ENCODE results near the gene BLOC1S6. TPM values are rescaled to one million over a fixed set of nuclear protein-coding genes. Genes with fewer than 3 reads are reported as not detected.
A peak's percentile ranks its signal among the peaks of the same experiment; 100 is the strongest.

BLOC1S6 gene
- total and polyA plus RNA-seq, 2 of the 13 experiments (the other 11 are each of a cell fraction or from before 2014, with no cell fraction given), result 11.8 to 44.3 TPM

DNA sequence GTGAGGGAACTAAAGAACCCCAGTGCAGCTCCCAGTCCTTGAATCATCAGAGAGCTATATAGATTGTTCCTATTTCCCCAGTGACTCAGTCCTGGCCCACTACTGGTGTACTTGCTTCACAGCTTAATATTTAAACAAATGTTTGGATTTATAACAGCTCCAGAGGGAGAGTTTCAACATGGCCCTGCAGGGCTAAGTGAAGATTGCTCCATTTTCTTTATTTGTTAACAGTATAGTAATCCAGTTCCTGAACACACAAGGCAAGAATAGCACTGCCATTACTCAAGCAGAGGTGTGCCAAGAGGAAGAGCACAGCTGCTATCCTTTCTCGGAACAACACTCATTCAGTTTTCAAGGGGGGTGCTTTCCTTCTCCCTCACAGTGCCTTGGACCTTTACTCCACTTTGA, 54.2 kb downstream of the BLOC1S6 start (continued):
- TF ChIP-seq ZNF318 (CRISPR knock-in tag; IDR thresholded peaks at IDR 0.05) (no peak), ZNF747 (CRISPR knock-in tag; IDR thresholded peaks at IDR 0.05; ENCODE audit: borderline replicate concordance) (no peak), ETV5 (CRISPR knock-in tag; IDR thresholded peaks at IDR 0.05; ENCODE audit: borderline replicate concordance) (peak; percentile 72; the same call in 1 of the 2 replicates), NR1H2 (CRISPR knock-in tag; IDR thresholded peaks at IDR 0.05; ENCODE audit: borderline replicate concordance, low read depth) (no peak), HNRNPLL (IDR thresholded peaks at IDR 0.05; ENCODE audit: low read depth, low read length, poor library complexity, severe bottlenecking) (no peak), ZNF574 (CRISPR knock-in tag; IDR thresholded peaks at IDR 0.05) (no peak), MAZ (IDR thresholded peaks at IDR 0.05; ENCODE audit: borderline replicate concordance, low read depth, low read length) (no peak), MAZ (CRISPR knock-in tag; IDR thresholded peaks at IDR 0.05; ENCODE audit: low read depth) (no peak), ZNF775 (CRISPR knock-in tag; IDR thresholded peaks at IDR 0.05; ENCODE audit: borderline replicate concordance) (no peak), HOXA3 (CRISPR knock-in tag; IDR thresholded peaks at IDR 0.05) (no peak), ZBTB26 (CRISPR knock-in tag; IDR thresholded peaks at IDR 0.05; ENCODE audit: borderline replicate concordance) (no peak), AKAP8 (CRISPR knock-in tag; IDR thresholded peaks at IDR 0.05) (no peak), MAFK (conservative IDR thresholded peaks at IDR 0.05 in 1 of 2, IDR thresholded peaks at IDR 0.05 in 1 of 2; ENCODE audit: low read length in 2 of 2) (no peak)
- TF ChIP-seq, protein P1, sequence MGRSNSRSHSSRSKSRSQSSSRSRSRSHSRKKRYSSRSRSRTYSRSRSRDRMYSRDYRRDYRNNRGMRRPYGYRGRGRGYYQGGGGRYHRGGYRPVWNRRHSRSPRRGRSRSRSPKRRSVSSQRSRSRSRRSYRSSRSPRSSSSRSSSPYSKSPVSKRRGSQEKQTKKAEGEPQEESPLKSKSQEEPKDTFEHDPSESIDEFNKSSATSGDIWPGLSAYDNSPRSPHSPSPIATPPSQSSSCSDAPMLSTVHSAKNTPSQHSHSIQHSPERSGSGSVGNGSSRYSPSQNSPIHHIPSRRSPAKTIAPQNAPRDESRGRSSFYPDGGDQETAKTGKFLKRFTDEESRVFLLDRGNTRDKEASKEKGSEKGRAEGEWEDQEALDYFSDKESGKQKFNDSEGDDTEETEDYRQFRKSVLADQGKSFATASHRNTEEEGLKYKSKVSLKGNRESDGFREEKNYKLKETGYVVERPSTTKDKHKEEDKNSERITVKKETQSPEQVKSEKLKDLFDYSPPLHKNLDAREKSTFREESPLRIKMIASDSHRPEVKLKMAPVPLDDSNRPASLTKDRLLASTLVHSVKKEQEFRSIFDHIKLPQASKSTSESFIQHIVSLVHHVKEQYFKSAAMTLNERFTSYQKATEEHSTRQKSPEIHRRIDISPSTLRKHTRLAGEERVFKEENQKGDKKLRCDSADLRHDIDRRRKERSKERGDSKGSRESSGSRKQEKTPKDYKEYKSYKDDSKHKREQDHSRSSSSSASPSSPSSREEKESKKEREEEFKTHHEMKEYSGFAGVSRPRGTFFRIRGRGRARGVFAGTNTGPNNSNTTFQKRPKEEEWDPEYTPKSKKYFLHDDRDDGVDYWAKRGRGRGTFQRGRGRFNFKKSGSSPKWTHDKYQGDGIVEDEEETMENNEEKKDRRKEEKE (IDR thresholded peaks at IDR 0.05), result no peak

All from HepG2 (cell line).